ENCODE data around the gene MGMT.
A peak's percentile ranks its signal among the peaks of the same experiment; 100 is the strongest.
"Not testable (repeated sequence)": the region's sequence is repeated elsewhere in the genome, so short reads cannot be mapped to it uniquely, and the experiment has no call there.

MGMT gene

DNA sequence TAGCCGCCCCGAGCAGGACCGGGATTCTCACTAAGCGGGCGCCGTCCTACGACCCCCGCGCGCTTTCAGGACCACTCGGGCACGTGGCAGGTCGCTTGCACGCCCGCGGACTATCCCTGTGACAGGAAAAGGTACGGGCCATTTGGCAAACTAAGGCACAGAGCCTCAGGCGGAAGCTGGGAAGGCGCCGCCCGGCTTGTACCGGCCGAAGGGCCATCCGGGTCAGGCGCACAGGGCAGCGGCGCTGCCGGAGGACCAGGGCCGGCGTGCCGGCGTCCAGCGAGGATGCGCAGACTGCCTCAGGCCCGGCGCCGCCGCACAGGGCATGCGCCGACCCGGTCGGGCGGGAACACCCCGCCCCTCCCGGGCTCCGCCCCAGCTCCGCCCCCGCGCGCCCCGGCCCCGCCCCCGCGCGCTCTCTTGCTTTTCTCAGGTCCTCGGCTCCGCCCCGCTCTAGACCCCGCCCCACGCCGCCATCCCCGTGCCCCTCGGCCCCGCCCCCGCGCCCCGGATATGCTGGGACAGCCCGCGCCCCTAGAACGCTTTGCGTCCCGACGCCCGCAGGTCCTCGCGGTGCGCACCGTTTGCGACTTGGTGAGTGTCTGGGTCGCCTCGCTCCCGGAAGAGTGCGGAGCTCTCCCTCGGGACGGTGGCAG is at the start of gene MGMT:
TSS of gene MGMT (plus strand) at position 539 of the 656 bp plus-strand sequence.
- DNase-seq: peak; percentile 77

DNA sequence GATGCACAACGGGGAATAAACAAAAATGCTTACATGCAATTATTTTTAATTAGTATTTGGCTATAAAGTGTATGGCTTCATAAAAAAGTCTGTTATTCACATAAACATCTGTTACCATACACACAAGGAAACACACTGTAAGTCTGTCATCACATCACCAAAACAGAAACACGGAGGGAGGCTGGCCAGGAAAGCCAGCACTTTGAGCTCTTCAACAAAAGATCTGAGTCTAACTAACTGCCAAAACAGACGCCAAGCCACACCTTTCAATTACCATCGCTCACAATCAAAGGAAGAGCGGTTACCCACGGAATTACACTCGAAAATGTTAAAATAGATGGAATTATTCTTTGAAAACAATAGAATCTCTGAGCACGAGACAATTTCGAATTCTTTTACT is 49.2 kb upstream of the MGMT start:
- DNase-seq: no peak

DNA sequence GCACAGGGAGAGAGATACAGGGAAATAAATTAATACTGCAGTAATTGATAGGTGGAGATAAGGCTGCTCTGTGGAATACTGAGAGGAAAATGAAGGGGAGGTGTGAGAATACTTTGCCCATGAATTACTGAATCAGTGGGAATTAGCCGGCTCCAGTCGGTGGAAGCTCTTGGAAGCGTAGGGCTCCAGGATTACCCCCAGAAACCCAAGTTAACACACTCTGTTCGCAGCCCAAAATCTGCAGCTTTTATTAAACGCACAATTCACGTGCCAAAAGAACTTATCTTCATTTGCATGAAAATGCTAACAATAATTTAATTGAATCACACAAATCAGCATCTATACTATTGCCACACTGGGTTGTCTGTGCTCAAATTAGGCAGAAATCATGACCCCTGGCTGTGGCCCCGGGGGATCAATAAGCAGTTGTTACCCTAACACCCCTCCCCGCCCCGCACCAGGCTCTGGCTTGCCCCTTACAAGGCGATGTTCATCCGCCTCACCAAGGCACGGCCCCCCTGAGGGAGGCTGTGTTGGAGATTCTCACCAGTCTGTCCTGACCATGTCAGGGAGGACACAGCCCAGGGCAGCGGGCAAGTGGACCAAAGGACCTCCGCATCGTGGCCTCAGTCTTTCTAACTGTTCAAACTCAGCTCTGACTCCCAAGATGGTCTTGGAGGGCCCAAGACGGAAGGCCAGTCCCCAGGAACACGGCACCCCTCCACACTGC is 48.4 kb upstream of the MGMT start:
- no peak for DNase-seq

DNA sequence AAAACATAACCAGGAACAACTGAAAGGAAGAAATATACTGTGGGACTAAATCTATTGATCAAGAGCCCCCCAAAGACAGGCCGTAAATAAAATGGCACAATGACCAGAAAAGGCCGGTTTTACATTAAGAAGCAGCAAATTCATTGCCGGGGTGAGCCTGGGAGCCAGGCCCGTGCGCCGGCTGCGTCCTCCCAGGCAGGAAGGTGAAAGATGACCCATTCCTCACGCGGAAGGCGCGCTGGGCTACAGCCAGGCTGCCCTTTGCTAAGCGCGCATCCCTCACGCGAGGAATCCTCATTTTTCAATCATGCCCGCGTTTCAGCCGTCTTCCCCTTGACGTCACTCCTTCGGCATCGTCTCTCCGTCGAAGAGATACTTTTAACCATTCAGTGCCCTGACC is 47.6 kb upstream of the MGMT start:
- DNase-seq: no peak

DNA sequence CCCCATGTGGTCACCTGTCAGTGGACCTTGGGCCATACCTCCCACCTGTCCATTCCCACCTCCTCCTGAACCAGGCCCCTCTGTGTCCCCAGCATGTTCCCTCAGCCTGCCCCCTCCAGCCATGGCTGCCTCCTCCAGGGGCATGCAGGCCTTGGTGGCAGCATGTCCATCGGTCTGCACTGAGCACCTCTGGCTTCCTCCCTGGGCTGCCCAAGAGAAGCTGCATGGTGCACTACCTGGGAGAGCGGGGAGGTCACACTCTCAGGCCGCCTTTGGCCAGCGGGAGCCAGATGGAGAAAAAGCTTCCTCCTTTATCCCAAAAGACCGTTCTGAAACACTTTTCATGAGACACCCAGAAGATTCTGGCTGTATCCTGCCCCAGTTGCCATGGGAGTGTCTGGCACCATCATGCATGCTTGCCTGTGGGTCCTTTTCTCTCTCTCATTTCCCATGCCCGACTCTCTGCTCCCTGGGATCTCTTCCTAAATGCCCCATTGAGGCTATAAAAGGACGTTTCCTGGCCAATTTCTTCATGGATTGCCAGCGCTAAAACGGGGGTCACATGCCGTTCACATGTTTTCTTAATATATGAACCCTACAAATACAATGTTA is 45.5 kb upstream of the MGMT start:
- no peak for DNase-seq

DNA sequence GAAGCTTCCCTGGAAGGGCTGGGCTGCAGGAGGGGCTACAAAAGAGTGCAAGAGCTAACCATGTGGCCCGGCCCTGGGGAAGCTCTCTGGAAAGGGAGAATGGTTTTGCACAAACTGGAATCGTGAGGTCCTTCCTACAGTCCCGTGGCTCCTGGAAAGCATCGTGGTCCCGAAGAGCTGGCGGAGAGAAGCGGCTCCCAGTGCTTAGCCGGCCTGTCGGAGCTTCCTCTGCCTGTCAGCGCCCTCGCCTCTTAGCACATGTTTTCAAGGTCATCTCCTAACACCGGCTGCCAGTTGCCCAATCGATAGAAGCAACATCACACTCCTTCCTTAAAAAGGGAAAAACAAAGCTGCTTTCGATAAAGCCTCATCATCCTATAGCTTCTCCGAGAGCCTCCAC is 42.1 kb upstream of the MGMT start:
- no peak for DNase-seq

DNA sequence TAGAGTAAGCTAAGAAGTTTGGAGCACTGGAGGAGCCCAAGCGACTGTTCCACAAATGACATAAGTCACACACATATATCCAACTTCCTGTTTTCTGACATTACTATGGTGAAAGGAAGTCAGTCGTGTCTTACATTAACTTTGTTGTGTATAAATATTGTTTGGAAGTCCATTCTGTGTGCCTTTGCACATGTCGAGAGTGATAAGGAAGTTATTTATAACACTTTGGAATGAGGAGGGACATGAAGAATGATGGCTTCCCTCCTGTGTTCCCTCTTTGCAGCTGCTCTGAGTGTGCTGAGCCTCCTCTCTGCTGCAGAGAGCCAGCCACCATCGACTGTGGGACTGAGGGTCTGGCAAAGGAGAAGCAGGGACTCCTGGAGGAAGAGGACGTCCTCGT is 40.4 kb upstream of the MGMT start:
- DNase-seq: no peak

DNA sequence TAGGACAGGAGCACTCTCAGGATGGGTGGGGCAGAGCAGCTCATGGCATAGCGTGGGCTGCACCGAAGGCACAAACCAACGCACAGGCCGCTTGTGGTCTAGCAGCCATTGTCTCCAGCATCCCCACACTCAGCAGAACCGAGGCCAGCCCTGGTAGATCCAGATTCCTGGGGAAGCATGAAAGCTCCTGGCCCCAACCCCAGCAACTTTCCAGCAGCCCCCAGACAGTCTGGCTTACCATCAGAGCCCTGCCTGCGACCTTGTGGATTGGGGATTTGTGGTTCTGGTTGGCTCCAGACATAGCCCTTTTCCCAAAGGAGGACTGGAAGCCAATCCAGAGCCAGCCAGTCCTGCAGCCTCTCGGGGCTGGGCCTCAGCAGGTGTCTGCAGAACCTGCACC is 33.8 kb upstream of the MGMT start:
- no peak for DNase-seq

DNA sequence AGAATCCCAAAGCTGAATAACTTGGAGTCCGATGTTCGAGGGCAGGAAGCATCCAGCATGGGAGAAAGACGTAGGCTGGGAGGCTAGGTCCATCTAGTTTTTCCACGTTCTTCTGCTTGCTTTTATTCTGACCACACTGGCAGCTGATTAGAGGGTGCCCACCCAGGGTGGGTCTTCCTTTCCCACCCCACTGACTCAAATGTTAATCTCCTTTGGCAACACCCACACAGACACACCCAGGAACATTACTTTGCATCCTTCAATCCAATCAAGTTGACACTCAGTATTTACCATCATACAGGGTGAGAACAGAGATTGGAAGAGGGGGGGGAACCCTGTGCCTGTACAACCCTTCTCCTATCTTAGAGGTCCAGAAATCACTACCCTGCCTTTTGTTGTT is 31.3 kb upstream of the MGMT start:
- DNase-seq: not testable (repeated sequence)

DNA sequence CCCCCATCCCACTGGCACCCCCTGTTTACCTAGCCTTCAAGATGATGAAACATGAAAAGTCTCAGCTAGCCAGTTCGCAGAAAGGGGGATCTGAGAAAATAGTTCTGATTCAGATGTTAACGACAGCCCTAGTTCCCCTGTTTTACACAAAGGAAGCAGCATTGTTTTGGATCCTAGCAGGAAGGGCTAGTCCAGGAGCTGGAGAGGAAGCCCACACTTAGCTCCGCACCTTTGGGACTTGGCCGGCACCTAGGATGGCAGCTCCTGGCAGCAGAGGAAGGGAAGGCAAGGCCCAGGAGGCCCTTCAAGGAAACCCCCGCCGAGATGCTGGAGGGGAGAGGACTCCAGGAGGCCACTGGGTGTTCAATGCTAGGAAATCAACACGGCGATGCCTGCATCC is 29.0 kb upstream of the MGMT start:
- no peak for DNase-seq

DNA sequence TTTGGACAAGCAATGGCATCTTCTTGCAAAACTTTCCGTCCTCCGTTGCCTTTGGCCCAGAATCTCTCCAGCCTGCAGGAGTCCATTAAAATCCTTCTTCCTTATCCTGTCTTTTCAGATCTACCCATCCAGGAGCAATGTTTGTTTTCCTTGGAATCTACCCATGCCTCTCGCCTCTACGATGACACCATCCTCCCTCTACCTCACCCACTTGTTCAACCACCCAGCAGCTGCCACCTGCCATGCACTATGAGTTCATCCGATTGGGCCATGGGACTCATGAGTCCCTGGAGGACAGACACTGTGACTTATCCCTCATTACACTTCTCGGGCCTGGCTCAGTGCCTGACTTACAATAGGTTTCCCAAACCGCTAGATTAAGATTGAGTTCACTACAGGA is 26.8 kb upstream of the MGMT start:
- no peak for DNase-seq

DNA sequence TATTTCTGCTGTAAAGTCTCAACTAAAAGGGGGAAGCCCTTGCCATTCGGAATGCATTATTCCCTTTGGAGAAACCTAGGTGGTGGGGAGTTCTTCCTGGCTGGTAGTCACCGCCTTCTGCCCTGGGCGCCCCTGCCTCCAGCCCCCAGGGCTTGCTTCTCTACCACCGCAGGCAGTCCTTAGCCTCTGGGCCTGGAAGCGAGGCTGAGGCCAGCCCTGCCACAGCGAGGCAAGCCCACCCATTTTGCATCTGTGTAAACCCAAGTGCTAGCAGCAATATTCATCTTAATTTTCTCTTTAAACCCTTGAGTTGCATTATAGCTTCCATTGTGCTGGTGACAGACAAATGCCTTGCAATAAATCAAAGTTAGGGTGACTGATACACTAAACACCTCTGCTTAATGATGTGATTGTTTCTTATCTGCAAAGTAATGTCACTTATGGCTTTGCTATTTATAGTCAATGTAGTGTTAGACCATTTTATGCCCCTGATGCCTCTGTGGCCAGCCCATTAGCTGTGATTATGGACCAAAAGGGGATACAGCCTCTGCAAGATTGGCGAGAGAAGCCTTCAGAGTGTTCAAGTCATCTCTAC is 26.2 kb upstream of the MGMT start:
- no peak for DNase-seq

DNA sequence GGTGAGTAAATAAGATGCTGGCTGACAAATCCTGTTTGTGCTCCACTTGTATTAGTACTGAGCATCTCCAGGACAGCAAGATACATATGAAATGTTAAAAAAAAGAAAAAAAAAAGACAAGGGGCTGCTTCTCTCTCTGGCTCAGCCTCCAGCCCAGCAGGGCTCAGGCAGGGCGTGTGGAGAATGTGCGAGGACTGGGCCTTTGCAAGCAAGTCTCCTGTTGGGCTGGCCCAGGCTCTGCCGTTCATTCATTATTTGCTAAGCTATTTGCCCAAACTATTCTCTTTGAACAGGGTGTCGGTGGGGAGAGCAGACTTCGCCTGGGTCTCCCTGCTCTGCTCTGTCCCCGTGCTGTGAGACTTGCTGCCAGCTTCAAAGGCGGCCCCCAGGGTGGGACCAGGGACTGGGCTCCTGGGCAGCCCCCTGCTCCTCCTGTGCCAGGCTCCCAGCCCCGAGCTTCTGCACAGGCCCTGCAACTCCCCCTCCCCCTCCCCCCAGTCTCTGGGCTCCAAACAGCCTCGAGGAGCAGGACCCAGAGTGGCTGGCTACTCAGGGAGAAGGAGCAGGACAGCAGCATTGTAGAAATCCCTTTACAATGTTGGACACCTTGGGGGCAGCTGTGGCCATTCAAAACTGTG is 25.6 kb upstream of the MGMT start:
- DNase-seq: no peak

DNA sequence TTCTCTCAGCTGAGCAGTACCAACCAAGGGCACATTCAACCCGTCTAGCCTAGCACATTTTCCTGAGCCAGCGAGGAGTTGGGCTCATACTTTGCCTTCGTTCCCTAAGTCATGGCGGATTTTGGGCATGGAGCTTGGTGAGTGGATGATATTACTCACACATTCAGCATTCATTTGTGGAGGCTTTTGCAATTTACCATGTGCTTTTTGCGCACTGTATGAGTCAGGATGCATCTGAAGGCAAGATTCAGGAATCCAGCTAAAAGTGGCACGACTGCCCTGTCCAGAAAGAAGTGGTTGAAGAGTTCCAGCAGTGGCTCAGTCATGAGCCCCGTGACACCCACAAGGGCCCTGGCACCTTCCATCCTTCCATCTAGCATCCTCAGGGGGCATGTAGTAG is 24.2 kb upstream of the MGMT start:
- no peak for DNase-seq

DNA sequence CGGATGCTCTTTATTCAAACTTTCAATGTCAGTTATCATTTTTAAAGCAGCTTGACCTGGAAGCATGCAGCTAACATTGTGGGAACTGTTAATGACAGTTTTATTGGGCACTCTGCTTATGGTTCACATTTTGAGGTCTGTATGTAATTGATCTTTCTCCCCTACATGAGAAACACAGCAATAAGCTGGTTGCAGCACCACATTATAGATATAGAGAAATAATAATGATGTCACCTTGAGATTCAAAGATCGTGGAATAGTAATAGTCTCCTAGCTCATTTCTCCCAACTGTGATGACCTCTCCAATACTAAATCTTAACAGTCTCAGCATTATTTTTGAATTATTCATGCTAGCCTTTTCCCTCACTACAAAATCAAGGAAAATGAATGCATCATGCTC is 22.7 kb upstream of the MGMT start:
- no peak for DNase-seq

DNA sequence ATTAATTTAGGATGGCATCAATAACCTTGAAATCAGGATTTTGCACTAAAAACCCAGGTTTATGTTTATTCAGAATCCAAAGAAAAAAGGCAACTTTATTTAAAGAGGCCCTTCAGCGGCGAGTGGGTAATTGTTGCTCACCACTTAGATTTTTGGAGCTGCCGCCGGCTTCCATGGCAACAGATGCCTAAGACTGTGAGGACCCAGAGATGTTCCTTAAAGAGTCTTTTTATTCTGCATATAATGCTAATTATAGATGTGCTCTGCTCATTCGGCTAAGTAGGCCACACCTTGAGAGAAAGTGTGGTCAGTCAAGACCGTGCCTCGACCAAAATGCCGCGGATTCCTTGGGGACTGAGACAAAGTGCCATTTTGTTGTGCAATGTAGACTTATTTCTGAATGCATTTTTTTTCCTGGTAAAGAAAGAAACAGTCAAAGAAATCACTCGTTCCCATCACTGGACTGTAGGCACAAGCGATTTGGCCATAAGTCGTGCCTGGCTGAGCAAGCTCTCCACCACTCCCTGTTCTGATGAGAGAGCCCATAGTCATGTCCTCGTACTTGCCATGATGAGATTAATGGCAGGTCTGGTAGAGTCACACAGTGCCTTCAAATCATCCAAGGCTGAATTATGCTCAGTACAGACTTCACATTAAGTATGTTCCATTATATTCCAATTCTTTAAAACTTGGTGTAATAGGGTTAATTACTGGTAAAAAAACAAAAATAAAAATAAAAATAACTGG is 21.4 kb upstream of the MGMT start:
- DNase-seq: no peak

DNA sequence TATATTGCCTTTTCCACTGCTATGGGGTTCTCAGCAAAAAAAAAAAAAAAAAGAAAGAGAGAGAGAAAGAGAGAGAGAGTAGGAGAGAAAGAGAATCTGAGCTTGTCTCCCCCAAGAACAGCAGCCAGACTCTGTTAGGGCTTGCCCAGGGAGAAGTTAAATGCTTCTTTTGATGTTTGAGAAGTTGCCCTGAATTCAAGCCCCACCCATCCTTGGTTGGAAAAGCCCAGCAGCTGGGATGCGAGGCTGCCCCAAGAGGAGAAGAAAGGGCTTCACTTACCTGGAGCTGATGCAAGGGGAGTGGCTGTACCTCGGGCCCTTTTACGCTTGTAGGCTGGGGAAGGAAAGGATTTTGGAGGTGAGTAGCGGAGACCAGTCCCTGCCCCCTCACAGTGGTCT is 20.9 kb upstream of the MGMT start:
- no peak for DNase-seq

DNA sequence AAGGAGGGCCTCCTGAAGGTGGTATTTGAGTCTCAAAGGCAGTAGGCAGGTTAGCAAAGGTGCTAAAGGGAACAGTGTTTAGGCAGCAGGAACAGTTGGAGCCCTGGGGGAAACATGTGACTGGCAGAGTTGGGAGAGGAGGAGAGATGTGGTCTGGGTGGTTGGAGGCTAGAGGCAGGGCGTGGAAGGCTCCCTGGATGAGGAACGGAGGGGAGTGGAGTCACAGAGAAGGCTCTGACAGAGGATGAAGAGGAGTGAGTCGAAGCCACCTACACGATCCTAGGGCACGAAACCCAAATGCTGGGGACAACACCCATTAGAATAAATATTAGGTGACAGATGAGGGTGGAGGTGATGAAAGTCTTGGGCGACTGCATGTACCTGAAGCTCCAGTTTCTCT is 19.6 kb upstream of the MGMT start:
- no peak for DNase-seq

DNA sequence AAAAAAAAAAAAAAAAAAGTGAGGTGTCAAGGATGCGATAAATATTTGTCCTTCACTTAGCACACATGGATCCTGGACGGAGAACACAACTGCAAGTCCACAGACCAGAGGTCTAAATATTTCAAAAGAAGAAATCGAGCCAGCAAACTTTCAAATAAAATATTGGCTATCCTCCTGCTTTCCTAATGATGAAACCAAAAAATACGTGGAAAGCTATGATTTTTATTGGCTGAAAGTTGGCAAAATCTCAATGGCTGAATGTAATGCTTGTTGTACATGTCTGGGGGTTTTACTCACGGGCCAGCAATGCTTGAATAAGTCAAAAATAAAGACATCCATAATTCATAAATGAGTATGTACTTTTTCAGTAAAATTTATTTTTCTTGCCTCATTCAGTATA is 19.0 kb upstream of the MGMT start:
- no peak for DNase-seq

DNA sequence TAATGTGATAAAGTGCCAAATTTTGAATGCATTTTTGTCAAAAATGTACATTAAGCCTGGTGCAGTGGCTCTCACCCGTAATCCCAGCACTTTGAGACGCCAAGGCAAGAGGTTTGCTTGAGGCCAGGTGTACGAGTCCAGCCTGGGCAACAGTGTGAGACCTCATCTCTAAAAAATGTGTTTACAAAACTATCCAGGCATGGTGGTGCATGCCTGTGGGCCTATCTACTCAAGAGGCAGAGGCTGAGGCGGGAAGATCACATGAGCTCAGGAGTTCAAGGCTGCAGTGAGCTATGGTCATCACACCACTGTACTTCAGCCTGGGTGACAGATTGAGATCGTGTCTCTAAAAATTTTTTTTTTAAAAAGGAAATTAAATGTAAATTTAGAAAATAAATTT is 18.5 kb upstream of the MGMT start:
- DNase-seq: no peak

DNA sequence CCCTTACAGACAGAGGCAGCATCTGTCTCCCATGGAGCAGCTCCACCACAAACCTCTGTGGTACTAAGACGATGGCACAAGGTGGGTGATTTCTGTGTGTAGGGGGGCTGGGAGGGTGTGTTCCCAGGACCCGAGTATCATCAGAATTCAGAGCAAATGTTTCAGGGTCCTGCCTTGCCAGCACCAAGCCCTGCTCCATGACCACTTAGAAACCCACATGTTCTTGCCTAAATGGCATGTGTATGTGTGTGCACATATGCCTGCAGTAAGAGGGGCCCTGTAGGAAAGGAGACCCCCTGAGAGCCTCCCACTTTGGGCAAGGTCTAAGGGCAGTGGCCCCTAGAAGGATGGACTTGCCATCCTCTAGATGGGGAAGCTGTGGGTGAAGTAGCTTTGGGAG is 17.1 kb upstream of the MGMT start:
- no peak for DNase-seq

DNA sequence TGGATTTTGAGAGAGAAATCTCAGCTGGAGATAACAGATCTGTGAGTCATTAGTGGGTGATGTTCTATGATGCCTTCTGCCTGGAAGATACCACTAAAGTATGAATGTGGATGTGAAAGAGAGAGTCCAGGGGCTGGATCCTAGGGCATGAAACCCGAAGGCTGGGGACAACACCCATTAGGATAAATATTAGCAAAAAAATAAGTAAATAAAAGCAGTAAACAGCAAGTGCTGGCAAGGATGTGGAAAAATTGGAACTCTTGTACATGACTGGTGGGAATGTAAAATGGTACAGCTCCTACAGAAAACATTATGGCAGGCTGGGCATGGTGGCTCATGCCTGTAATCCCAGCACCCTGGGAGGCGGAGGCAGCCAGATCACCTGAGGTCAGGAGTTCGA is 16.6 kb upstream of the MGMT start:
- DNase-seq: no peak

DNA sequence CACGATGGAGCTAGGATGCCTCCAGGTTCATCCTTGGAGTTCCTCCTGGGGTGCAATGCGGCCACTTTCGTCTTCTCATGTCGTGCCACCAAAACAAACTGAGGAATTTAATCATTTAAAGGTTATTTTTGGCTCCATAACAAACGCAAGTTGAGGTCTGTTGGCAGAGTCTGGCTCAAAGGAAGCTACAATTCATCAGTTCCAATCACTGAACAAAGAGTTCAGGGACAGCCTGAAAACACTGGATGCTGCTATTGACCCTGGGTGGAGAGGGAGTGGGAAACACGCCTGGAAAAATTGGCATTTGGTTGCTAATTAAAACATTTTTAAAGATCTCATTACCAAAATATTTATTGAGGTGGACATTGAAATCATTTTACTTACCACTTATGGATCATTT is 11.4 kb upstream of the MGMT start:
- DNase-seq: no peak
